ENCODE measurements around the gene KIF1A.

DNA sequence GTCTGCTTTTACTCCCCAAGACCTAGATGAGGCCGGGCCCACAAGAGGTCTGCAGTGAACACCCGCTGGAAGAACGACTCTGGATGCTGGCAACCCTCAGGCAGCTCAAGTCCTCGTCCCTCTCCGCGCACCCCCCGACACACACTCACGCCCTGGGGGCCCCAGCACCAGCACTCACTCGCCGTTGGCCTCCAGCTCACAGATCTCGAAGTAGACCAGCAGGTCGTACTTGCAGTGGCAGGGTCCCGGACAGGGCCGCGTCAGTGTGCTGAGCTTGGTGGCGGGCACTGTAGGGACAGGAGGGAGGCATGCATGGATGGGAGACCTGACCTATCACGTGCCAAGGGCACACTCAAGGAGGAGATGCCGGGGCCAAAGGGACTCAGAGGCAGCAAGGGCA, 78.9 kb downstream of the KIF1A start:
- TF ChIP-seq, protein P1, sequence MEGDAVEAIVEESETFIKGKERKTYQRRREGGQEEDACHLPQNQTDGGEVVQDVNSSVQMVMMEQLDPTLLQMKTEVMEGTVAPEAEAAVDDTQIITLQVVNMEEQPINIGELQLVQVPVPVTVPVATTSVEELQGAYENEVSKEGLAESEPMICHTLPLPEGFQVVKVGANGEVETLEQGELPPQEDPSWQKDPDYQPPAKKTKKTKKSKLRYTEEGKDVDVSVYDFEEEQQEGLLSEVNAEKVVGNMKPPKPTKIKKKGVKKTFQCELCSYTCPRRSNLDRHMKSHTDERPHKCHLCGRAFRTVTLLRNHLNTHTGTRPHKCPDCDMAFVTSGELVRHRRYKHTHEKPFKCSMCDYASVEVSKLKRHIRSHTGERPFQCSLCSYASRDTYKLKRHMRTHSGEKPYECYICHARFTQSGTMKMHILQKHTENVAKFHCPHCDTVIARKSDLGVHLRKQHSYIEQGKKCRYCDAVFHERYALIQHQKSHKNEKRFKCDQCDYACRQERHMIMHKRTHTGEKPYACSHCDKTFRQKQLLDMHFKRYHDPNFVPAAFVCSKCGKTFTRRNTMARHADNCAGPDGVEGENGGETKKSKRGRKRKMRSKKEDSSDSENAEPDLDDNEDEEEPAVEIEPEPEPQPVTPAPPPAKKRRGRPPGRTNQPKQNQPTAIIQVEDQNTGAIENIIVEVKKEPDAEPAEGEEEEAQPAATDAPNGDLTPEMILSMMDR (IDR thresholded peaks at IDR 0.05; ENCODE audit: poor library complexity): no peak
- no peak for TF ChIP-seq EZH2 (IDR thresholded peaks at IDR 0.05; ENCODE audit: borderline replicate concordance)

Measured in hepatocyte (in vitro differentiated cells).